ENCODE data around the gene ELAC2. TPM values are rescaled to one million over a fixed set of nuclear protein-coding genes. Genes with fewer than 3 reads are reported as not detected.

Gene ELAC2
- polyA plus RNA-seq, 1 donor from 2014 or later, result 34.6 TPM

DNA sequence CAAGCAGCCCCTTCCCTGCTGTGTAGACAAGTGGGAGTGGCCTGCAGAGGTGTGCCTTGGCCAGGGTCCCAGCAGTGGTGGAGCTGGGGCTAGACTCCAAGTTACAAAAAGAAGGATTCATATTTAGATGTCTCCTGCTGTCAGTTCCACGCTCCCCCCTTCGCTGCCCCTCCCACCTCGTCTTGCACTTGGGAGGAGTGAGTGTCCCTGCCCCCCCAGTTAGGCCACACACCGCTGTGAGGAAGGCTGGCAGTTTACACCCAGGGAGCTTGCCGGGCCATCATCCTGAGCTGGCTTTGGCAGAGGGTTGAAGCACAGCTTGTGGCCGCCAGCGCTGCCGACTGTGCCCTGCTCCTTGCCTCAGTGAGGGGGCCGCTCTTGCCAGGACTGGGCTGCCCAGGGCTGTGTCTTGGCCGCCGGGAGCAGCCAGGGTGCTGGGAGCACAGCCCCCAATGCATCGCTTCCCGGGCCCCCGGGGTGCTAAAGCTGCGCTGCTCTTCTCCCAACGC is 44.3 kb downstream of the ELAC2 start:
- no peak overlapping the region for H3K9ac ChIP-seq (ENCODE audit: low read length)
- no peak for TF ChIP-seq MXI1 (conservative IDR thresholded peaks at IDR 0.05; ENCODE audit: poor library complexity, severe bottlenecking)
- TF ChIP-seq SMC3 (conservative IDR thresholded peaks at IDR 0.05; ENCODE audit: poor library complexity), result no peak
- TF ChIP-seq, protein P1, sequence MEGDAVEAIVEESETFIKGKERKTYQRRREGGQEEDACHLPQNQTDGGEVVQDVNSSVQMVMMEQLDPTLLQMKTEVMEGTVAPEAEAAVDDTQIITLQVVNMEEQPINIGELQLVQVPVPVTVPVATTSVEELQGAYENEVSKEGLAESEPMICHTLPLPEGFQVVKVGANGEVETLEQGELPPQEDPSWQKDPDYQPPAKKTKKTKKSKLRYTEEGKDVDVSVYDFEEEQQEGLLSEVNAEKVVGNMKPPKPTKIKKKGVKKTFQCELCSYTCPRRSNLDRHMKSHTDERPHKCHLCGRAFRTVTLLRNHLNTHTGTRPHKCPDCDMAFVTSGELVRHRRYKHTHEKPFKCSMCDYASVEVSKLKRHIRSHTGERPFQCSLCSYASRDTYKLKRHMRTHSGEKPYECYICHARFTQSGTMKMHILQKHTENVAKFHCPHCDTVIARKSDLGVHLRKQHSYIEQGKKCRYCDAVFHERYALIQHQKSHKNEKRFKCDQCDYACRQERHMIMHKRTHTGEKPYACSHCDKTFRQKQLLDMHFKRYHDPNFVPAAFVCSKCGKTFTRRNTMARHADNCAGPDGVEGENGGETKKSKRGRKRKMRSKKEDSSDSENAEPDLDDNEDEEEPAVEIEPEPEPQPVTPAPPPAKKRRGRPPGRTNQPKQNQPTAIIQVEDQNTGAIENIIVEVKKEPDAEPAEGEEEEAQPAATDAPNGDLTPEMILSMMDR (IDR thresholded peaks at IDR 0.05; ENCODE audit: poor library complexity, severe bottlenecking), result no peak
- TF ChIP-seq RAD21 (conservative IDR thresholded peaks at IDR 0.05), result no peak
- no peak for TF ChIP-seq EZH2 (IDR thresholded peaks at IDR 0.05; ENCODE audit: borderline replicate concordance, insufficient read depth, low read length, poor library complexity, severe bottlenecking)
- no peak for TF ChIP-seq EP300 (conservative IDR thresholded peaks at IDR 0.05; ENCODE audit: poor library complexity, severe bottlenecking)
- TF ChIP-seq TAF1 (IDR thresholded peaks at IDR 0.05; ENCODE audit: low read depth), result no peak
- no peak for TF ChIP-seq POLR2AphosphoS5 (IDR thresholded peaks at IDR 0.05)
- TF ChIP-seq, protein P2, sequence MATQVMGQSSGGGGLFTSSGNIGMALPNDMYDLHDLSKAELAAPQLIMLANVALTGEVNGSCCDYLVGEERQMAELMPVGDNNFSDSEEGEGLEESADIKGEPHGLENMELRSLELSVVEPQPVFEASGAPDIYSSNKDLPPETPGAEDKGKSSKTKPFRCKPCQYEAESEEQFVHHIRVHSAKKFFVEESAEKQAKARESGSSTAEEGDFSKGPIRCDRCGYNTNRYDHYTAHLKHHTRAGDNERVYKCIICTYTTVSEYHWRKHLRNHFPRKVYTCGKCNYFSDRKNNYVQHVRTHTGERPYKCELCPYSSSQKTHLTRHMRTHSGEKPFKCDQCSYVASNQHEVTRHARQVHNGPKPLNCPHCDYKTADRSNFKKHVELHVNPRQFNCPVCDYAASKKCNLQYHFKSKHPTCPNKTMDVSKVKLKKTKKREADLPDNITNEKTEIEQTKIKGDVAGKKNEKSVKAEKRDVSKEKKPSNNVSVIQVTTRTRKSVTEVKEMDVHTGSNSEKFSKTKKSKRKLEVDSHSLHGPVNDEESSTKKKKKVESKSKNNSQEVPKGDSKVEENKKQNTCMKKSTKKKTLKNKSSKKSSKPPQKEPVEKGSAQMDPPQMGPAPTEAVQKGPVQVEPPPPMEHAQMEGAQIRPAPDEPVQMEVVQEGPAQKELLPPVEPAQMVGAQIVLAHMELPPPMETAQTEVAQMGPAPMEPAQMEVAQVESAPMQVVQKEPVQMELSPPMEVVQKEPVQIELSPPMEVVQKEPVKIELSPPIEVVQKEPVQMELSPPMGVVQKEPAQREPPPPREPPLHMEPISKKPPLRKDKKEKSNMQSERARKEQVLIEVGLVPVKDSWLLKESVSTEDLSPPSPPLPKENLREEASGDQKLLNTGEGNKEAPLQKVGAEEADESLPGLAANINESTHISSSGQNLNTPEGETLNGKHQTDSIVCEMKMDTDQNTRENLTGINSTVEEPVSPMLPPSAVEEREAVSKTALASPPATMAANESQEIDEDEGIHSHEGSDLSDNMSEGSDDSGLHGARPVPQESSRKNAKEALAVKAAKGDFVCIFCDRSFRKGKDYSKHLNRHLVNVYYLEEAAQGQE (IDR thresholded peaks at IDR 0.05; ENCODE audit: borderline replicate concordance), result no peak
- H3K9me2 ChIP-seq (ENCODE audit: insufficient read depth, low read length), result no peaks in the 10 kb centered on the region
- H3K79me2 ChIP-seq (replicated peaks; ENCODE audit: insufficient read depth, low read length), result no peaks in the 10 kb centered on the region
- no peaks in the 10 kb centered on the region for H3F3A ChIP-seq (ENCODE audit: insufficient read depth, low read length, poor library complexity, severe bottlenecking)
- H3K36me3 ChIP-seq (ENCODE audit: insufficient read depth, low read length), result no peaks in the 10 kb centered on the region
- H3K27ac ChIP-seq (ENCODE audit: low read length), result no peak overlapping the region
- no peaks in the 10 kb centered on the region for H4K20me1 ChIP-seq (ENCODE audit: insufficient read depth)
- H3K27me3 ChIP-seq (ENCODE audit: insufficient read depth, low read depth, low read length), result no peaks in the 10 kb centered on the region
- no peaks in the 10 kb centered on the region for H3K9me3 ChIP-seq (ENCODE audit: low read length)
- no peak overlapping the region for H2AFZ ChIP-seq (ENCODE audit: low read depth, low read length)
- H3K4me3 ChIP-seq (ENCODE audit: low read length), result no peak overlapping the region
- H3K4me2 ChIP-seq (ENCODE audit: low read length), result no peak overlapping the region

GRCh38 chr17:12967962-12968361 is 49.9 kb downstream of the ELAC2 start:
- no peaks in the 10 kb centered on the region for H3K79me2 ChIP-seq (replicated peaks; ENCODE audit: insufficient read depth, low read length)
- no peak overlapping the region for H2AFZ ChIP-seq (ENCODE audit: low read depth, low read length)
- no peaks in the 10 kb centered on the region for H3K9me3 ChIP-seq (ENCODE audit: low read length)
- no peaks in the 10 kb centered on the region for H3F3A ChIP-seq (ENCODE audit: insufficient read depth, low read length, poor library complexity, severe bottlenecking)
- no peaks in the 10 kb centered on the region for H3K27me3 ChIP-seq (ENCODE audit: insufficient read depth, low read depth, low read length)
- H3K4me2 ChIP-seq (ENCODE audit: low read length), result no peak overlapping the region
- H4K20me1 ChIP-seq (ENCODE audit: insufficient read depth), result no peaks in the 10 kb centered on the region
- no peaks in the 10 kb centered on the region for H3K36me3 ChIP-seq (ENCODE audit: insufficient read depth, low read length)
- H3K9ac ChIP-seq (ENCODE audit: low read length), result no peak overlapping the region
- H3K4me3 ChIP-seq (ENCODE audit: low read length), result no peak overlapping the region
- no peaks in the 10 kb centered on the region for H3K9me2 ChIP-seq (ENCODE audit: insufficient read depth, low read length)
- no peak for TF ChIP-seq SMC3 (conservative IDR thresholded peaks at IDR 0.05; ENCODE audit: poor library complexity)
- no peak for TF ChIP-seq RAD21 (conservative IDR thresholded peaks at IDR 0.05)
- no peak for TF ChIP-seq TAF1 (IDR thresholded peaks at IDR 0.05; ENCODE audit: low read depth)
- TF ChIP-seq, protein P2 (IDR thresholded peaks at IDR 0.05; ENCODE audit: borderline replicate concordance), result no peak
- no peak for TF ChIP-seq EP300 (conservative IDR thresholded peaks at IDR 0.05; ENCODE audit: poor library complexity, severe bottlenecking)
- TF ChIP-seq POLR2AphosphoS5 (IDR thresholded peaks at IDR 0.05), result no peak
- TF ChIP-seq EZH2 (IDR thresholded peaks at IDR 0.05; ENCODE audit: borderline replicate concordance, insufficient read depth, low read length, poor library complexity, severe bottlenecking), result no peak
- no peak for TF ChIP-seq MXI1 (conservative IDR thresholded peaks at IDR 0.05; ENCODE audit: poor library complexity, severe bottlenecking)
- TF ChIP-seq, protein P1 (IDR thresholded peaks at IDR 0.05; ENCODE audit: poor library complexity, severe bottlenecking), result no peak
- no peak overlapping the region for H3K27ac ChIP-seq (ENCODE audit: low read length)
